Measurements from ENCODE around the gene SFI1. TPM values are rescaled to one million over a fixed set of nuclear protein-coding genes. Genes with fewer than 3 reads are reported as not detected.
"Not testable (repeated sequence)": the region's sequence is repeated elsewhere in the genome, so short reads cannot be mapped to it uniquely, and the experiment has no call there.

The SFI1 gene
- total RNA-seq, 4 donors from 2014 or later = 11.0 to 20.0 (median 16.4) TPM

- WGBS, 2 donors = 54 to 58% methylated on average over 10 of the region's 10 CpGs
- intact Hi-C loops (cut with DNase I) = no loop called here
These were observed 1.0 kb downstream of the SFI1 start for GRCh38 chr22:31497148-31497938.

GRCh38 chr22:31501738-31502137 lies 5.4 kb downstream of the SFI1 start:
- TF ChIP-seq POLR2A (IDR thresholded peaks at IDR 0.05) (no peak), CTCF (IDR thresholded peaks at IDR 0.05) (no peak)
- Histone ChIP-seq H3K4me3 (no peak overlapping the region), H3K4me1 (peaks cover 0 to 8% (median 3%) of the 10 kb centered on the region in 3 donors), H3K36me3 (no peaks in the 10 kb centered on the region), H3K9me3 (no peaks in the 10 kb centered on the region), H3K27ac (no peak overlapping the region), H3K27me3 (no peaks in the 10 kb centered on the region)
- DNase-seq = no peak
- WGBS, 2 donors = 74 to 85% methylated on average over 2 of the region's 2 CpGs
- intact Hi-C loops (cut with DNase I) = no loop called here

More at GRCh38 chr22:31497148-31497938, 1.0 kb downstream of the SFI1 start:
- no peak for TF ChIP-seq CTCF (IDR thresholded peaks at IDR 0.05)
- TF ChIP-seq POLR2A (IDR thresholded peaks at IDR 0.05) = no peak
- peaks cover 0 to 25% (median 7%) of the 10 kb centered on the region in 3 donors for H3K4me1 ChIP-seq
- no peak for DNase-seq
- H3K36me3 ChIP-seq = no peaks in the 10 kb centered on the region
- H3K4me3 ChIP-seq = peak overlapping the region; percentile 52 to 91 (median 82)
- H3K27ac ChIP-seq = peak overlapping the region; percentile 71 to 92 (median 88)
- no peaks in the 10 kb centered on the region for H3K27me3 ChIP-seq
- no peaks in the 10 kb centered on the region for H3K9me3 ChIP-seq

GRCh38 chr22:31503211-31503964 lies 7.1 kb downstream of the SFI1 start:
- no peak for TF ChIP-seq POLR2A (IDR thresholded peaks at IDR 0.05)
- TF ChIP-seq CTCF (IDR thresholded peaks at IDR 0.05) = no peak
- H3K4me3 ChIP-seq = no peak overlapping the region
- no peaks in the 10 kb centered on the region for H3K4me1 ChIP-seq
- no peak overlapping the region for H3K27ac ChIP-seq
- no peaks in the 10 kb centered on the region for H3K27me3 ChIP-seq
- DNase-seq = no peak
- H3K36me3 ChIP-seq = no peaks in the 10 kb centered on the region
- no peaks in the 10 kb centered on the region for H3K9me3 ChIP-seq
- WGBS, 2 donors = 82 to 90% methylated on average over 14 of the region's 14 CpGs
- intact Hi-C loops (cut with DNase I) = no loop called here

GRCh38 chr22:31504282-31504681 lies 7.9 kb downstream of the SFI1 start:
- Histone ChIP-seq H3K27ac (no peak overlapping the region), H3K4me1 (no peaks in the 10 kb centered on the region), H3K36me3 (peaks cover 0 to 9% (median 0%) of the 10 kb centered on the region in 3 donors), H3K4me3 (no peak overlapping the region), H3K9me3 (no peaks in the 10 kb centered on the region), H3K27me3 (no peaks in the 10 kb centered on the region)
- intact Hi-C loops (cut with DNase I) = no loop called here
- no peak for DNase-seq
- TF ChIP-seq CTCF (IDR thresholded peaks at IDR 0.05) = no peak
- no peak for TF ChIP-seq POLR2A (IDR thresholded peaks at IDR 0.05)
- WGBS, 2 donors = 65 to 87% methylated on average over 4 of the region's 4 CpGs

- H3K4me1 ChIP-seq; H3K27ac ChIP-seq; DNase-seq; H3K27me3 ChIP-seq; H3K4me3 ChIP-seq; H3K9me3 ChIP-seq; intact Hi-C loops (cut with DNase I): not testable (repeated sequence)
- peaks cover 0 to 37% (median 0%) of the 10 kb centered on the region in 3 donors for H3K36me3 ChIP-seq
These were observed 11.2 kb downstream of the SFI1 start for GRCh38 chr22:31507517-31507916.

All from esophagus squamous epithelium (tissue), 5 donors.